NCI-H1048 (cell line): ENCODE data around the gene FKBP3.
"Not testable (repeated sequence)": the region's sequence is repeated elsewhere in the genome, so short reads cannot be mapped to it uniquely, and the experiment has no call there.

ENCODE experiments used
- DNase-seq: peaks from one replicate; lab custom pipeline; 2025; lab: John Stamatoyannopoulos, UW

FKBP3 gene

GRCh38 chr14:45112896-45113781, 21.1 kb downstream of the FKBP3 start:
- no peak for DNase-seq

- no peak for DNase-seq
Measured at GRCh38 chr14:45104561-45104960, 29.7 kb downstream of the FKBP3 start.

DNA sequence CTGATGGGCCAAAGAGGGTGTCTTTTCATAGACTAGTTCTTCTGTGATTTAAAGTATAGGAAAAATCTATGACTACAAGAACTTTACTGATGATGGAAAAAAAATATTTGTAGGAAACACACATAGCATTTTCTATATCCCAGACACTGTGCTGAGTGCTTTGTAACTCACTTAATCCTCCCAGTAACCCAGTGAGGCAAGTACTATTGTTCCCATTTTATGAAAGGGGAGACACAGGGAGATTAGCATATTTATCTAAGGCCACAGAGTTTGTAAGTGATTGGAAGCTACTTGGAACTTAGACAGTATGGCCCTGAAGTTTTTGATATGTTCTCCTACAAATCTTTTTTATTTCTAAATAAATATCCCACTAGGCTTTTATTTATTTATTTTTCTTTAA, 30.5 kb downstream of the FKBP3 start:
- DNase-seq: no peak

GRCh38 chr14:45096218-45096617, 38.1 kb downstream of the FKBP3 start:
- DNase-seq: no peak

- DNase-seq: no peak
Measured at GRCh38 chr14:45095143-45095542, 39.1 kb downstream of the FKBP3 start.

DNA sequence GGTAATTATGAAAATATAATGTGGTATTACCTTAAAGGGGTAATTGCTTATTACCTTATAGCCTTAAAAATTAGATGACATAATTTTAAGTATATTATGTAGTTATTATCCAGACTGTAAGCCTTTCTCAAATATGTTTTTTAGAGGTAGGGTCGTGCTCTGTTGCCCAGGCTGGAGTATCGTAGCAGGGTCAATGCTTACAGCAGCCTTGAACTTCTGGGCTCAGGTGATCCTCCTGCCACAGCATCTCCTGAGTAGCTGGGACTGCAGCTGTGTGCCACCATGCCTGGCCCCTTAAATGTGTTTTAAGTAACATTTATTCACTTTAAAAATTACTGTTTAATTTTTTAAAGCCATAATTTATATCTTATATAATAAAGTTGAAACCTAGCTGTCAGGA, 40.0 kb downstream of the FKBP3 start:
- no peak for DNase-seq

GRCh38 chr14:45091710-45092109, 42.6 kb downstream of the FKBP3 start:
- DNase-seq: no peak

DNA sequence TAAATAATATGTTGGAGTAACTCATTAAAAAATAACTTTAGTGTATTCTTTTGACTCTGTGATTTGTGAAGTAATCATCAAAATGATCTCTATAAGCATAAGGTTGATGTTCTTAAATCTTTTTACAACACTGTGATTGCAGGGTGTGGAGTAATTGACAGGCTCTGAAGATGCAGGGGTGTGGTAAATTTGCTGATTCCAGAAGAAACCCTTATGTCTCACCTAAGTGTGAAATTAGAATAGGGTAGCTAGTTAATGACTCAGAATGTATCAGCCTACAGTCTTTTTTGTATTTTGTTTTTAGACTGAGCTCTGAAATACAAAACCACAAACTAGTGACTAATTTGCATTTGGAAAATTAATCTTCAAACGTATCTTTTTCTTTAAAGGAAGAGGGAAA, 44.5 kb downstream of the FKBP3 start:
- DNase-seq: no peak

GRCh38 chr14:45084946-45085346, 49.3 kb downstream of the FKBP3 start:
- no peak for DNase-seq

DNA sequence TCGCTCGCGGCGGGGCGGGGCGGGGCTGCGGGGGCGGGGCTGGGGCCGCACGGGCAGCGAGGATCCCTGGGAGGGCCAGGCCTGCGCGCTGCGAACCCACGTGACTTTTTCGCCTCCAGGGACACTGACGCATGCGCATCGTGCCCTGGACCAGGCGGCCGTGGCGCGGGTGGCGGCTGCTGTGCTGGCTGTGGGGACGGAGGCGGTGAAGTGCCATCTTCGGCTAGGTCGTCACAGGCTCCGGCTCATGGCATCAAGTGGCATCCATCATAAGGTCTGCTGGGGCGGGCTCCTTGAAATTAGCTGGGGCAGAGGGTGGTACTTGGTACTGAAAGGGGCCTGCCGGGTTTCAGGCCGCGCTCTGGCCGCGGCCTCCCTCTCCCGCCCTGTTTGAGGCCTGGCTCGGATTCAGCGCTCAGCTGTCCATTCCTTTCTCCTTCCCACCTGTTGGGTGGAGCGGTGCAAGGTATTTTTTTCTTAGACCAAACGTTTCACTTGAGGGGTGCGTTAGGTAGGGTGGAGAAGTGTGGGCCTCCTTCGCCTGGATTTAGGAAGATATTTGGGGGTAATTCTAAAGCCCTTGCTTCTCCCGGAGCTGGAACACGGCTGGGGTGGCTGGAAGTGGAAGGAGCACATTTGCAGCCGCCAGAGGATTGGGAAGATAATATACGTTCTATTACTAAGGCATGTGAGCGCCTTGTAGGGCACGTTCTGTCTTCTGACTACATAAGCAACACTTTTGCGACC, 50.1 kb downstream of the FKBP3 start, which contains the start of gene PRPF39:
Gene PRPF39 (plus strand): TSS at position 141 of the 747 bp plus-strand sequence. CDS start 11,124 bp downstream, outside the sequence.
- peak; percentile 78 for DNase-seq

- no peak for DNase-seq
Measured at GRCh38 chr14:45083617-45083975, 50.7 kb downstream of the FKBP3 start.

GRCh38 chr14:45082420-45082819, 51.9 kb downstream of the FKBP3 start:
- no peak for DNase-seq

DNA sequence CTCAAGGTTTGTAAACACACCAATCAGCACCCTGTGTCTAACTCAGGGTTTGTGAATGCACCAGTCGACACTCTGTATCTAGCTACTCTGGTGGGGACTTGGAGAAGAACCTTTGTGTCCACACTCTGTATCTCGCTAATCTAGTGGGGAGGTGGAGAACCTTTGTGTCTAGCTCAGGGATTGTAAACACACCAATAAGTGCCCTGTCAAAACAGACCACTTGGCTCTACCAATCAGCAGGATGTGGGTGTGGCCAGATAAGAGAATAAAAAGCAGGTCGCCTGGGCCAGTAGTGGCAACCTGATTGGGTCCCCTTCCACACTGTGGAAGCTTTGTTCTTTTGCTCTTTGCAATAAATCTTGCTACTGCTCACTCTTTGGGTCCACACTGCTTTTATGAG, 53.2 kb downstream of the FKBP3 start:
- DNase-seq: not testable (repeated sequence)

DNA sequence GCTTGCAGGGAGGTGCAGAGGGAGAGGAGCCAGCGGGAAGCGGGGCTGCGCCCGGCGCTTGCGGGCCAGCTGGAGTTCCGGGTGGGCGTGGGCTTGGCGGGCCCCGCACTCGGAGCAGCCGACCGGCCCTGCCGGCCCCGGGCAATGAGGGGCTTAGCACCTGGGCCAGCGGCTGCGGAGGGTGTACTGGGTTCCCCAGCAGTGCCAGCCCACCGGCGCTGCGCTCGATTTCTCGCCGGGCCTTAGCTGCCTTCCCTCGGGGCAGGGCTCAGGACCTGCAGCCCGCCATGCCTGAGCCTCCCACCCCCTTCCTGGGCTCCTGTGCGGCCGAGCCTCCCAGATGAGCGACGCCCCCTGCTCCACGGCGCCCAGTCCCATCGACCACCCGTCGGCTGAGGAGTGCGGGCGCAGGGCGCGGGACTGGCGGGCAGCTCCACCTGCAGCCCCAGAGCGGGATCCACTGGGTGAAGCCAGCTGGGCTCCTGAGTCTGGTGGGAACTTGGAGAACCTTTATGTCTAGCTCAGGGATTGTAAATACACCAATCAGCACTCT, 53.8 kb downstream of the FKBP3 start:
- not testable (repeated sequence) for DNase-seq

GRCh38 chr14:45078323-45078722, 56.0 kb downstream of the FKBP3 start:
- no peak for DNase-seq

DNA sequence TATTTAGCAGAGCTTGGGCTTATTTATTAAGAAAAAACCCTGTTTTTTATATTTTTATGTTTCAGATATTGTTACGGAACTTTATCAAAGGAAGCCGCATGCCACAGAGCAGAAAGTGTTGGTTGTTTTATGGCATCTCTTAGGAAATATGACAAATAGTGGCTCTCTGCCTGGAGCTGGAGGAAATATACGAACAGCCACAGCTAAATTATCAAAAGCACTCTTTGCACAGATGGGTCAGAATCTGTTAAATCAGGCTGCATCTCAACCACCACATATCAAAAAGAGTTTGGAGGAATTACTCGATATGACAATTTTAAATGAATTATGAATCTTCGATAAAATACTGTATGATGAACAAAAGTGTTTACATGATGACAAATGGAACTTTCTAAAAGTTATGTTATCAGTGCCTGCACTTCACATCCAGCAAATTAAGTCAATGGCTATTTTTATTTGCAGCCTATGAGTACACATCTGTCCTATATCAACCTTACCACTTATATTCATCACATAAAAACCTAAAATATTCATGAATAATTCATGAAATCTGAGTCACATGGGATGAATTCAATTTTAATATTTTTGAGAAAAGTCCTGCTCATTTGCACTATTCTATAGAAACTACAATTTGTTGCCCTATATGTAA, 60.9 kb downstream of the FKBP3 start:
- no peak for DNase-seq

GRCh38 chr14:45072126-45072525, 62.2 kb downstream of the FKBP3 start:
- DNase-seq: no peak

- DNase-seq: no peak
Measured at GRCh38 chr14:45070215-45070614, 64.1 kb downstream of the FKBP3 start.

GRCh38 chr14:45068396-45068795, 65.9 kb downstream of the FKBP3 start:
- no peak for DNase-seq

DNA sequence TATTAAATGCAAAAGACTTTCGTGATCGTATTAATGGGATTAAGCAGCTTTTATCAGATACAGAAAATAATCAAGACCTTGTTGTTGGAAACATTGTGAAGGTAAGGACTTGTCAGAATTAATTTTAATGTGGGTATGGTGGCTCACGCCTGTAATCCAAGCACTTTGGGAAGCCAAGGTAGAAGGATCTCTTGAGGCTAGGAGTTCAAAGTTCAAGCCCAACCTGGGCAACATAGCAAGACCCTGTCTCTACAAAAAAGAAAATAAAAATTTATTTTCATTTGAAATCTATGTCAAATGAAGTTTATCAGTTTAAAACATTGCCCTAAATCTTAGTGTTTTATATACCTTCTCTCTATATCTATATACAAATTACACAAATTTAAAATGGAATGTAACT, 67.6 kb downstream of the FKBP3 start:
- no peak for DNase-seq

DNA sequence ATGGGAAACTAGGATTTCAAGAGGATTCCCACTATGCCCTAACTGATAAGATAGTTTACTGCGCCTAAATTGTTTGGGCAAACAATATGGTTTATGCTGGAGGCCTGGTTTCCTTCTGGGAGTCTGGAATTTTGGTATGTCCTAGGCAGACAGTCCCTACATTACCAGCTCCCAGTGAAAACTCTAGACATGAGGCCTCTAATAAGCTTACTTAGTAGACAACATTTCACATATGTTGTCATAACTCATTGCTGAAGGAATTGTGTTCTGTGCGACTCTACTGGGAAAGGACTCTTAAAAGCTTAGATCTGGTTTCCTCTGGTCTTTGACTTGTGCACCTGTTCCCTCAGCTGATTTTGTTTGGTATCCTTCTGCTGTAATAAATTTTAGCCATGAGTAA, 68.3 kb downstream of the FKBP3 start:
- DNase-seq: no peak
